Panc1 (cell line): ENCODE data around the gene ZNF708. TPM values are rescaled to one million over a fixed set of nuclear protein-coding genes. Genes with fewer than 3 reads are reported as not detected.
A peak's percentile ranks its signal among the peaks of the same experiment; 100 is the strongest.

Source experiments
- ATAC-seq: fragments of 200-7000 bp; cut with Tn5 transposase; 2 replicates; pipeline ENCODE4 v1.9.1; 2020; ENCODE audit warnings: mild to moderate bottlenecking, moderate library complexity
- BruUV-seq: library from RNA; stranded (reverse); fragments of 400-500 nt; replicated peaks from 2 replicates; lab custom pipeline; 2021; lab: Mats Ljungman, UMichigan
- CTCF ChIA-PET: fragments of 300-600 bp; sonication (Branson Sonifier 250); formaldehyde crosslinking; loops from one replicate; lab custom pipeline; 2022; ENCODE audit warnings: antibody characterized with exemption; lab: Charles Lee
- POLR2A ChIA-PET: fragments of 300-600 bp; sonication (Branson Sonifier 250); formaldehyde crosslinking; loops from one replicate; lab custom pipeline; 2022; ENCODE audit warnings: antibody characterized with exemption; lab: Charles Lee
- DNase-seq: peaks from one replicate; pipeline ENCODE4 v3.0.0-alpha.2; 2010; ENCODE audit warnings: low read depth, low spot score
- H3K27ac ChIP-seq: 2 replicates; pipeline ENCODE4 v1.5.1; 2011; ENCODE audit warnings: mild to moderate bottlenecking, low read length, inconsistent platforms
- H3K27me3 ChIP-seq: fragments of 200-500 bp; sonication (Bioruptor generic); 2 replicates; pipeline ENCODE4 v1.6.0; 2014; ENCODE audit warnings: low read length, inconsistent platforms; ENCODE audit not compliant: control insufficient read depth, insufficient read depth
- H3K36me3 ChIP-seq: fragments of 200-500 bp; sonication (Bioruptor generic); 2 replicates; pipeline ENCODE4 v1.5.1; 2014; ENCODE audit warnings: inconsistent platforms, mild to moderate bottlenecking, low read length, moderate library complexity; ENCODE audit not compliant: control insufficient read depth, insufficient read depth
- H3K4me1 ChIP-seq: 2 replicates; pipeline ENCODE4 v1.5.1; 2011; ENCODE audit warnings: inconsistent platforms, mild to moderate bottlenecking, low read length, moderate library complexity; ENCODE audit not compliant: control insufficient read depth, insufficient read depth
- H3K4me3 ChIP-seq, 2 experiments: 2 replicates each; pipeline ENCODE4 v1.5.1; 2011 to 2012; ENCODE audit warnings: low read depth in 2 of 2, low read length in 2 of 2, mild to moderate bottlenecking in 2 of 2, inconsistent platforms in 1 of 2, moderate library complexity in 1 of 2
- H3K9me3 ChIP-seq: fragments of 200-500 bp; sonication (Bioruptor generic); 2 replicates; pipeline ENCODE4 v1.5.1; 2014; ENCODE audit warnings: low read depth, mild to moderate bottlenecking, inconsistent platforms, low read length, moderate library complexity; ENCODE audit not compliant: control insufficient read depth, insufficient read depth
- CTCF ChIP-seq: fragments of 450-650 bp; IDR thresholded peaks from 2 replicates; pipeline ENCODE4 v1.5.1; 2017; ENCODE audit warnings: mild to moderate bottlenecking
- POLR2AphosphoS5 ChIP-seq: IDR thresholded peaks from 2 replicates; pipeline ENCODE4 v1.6.1; 2012; ENCODE audit warnings: mild to moderate bottlenecking, low read depth, low read length, moderate library complexity
- REST ChIP-seq, 2 experiments: IDR thresholded peaks; 2 replicates each; pipeline ENCODE4 v1.6.1; 2011 to 2012; ENCODE audit warnings: low read depth in 2 of 2, control low read depth in 1 of 2, low read length in 1 of 2, mild to moderate bottlenecking in 1 of 2, moderate library complexity in 1 of 2; ENCODE audit not compliant: insufficient read depth in 1 of 2
- SIN3A ChIP-seq: IDR thresholded peaks from 2 replicates; pipeline ENCODE4 v1.6.1; 2012; ENCODE audit warnings: low read depth, mild to moderate bottlenecking, low read length, moderate library complexity, borderline replicate concordance; ENCODE audit not compliant: insufficient read depth
- TCF7L2 ChIP-seq: IDR thresholded peaks from 2 replicates; pipeline ENCODE4 v1.6.1; 2011; ENCODE audit warnings: mild to moderate bottlenecking, low read depth, low read length, inconsistent platforms
- in situ Hi-C: cut with HindIII; loops from 2 replicates; pipeline ENCODE4 v1.10.0; 2016; ENCODE audit warnings: low sequenced_read_pairs, low pct_unique_long_range_greater_than_20kb
- intact Hi-C: fragments of 100-400 bp; cut with micrococcal nuclease; formaldehyde crosslinking; loops from one replicate; pipeline ENCODE4 v1.10.0; 2022; ENCODE audit not compliant: unreplicated experiment
- total RNA-seq: library from RNA; stranded (reverse); gene quantifications from one replicate; pipeline ENCODE4 v1.2.1, GENCODE V29; 2021; ENCODE audit not compliant: unreplicated experiment

Gene ZNF708
- total RNA-seq, 1 experiment from 2014 or later: 8.3 TPM

- Histone ChIP-seq H3K4me1 (peaks cover 5% of the 10 kb centered on the region; the same call in 1 of the 2 replicates), H3K36me3 (no peaks in the 10 kb centered on the region; the same call in 1 of the 2 replicates), H3K4me3 (no peak overlapping the region), H3K27me3 (no peaks in the 10 kb centered on the region), H3K9me3 (no peaks in the 10 kb centered on the region), H3K27ac (no peak overlapping the region)
- ChIA-PET CTCF (no interaction called here), POLR2A (no interaction called here)
- BruUV-seq: no TSS peak
- ATAC-seq: no peak
- TF ChIP-seq TCF7L2 (no peak), CTCF (no peak), REST (IDR thresholded peaks at IDR 0.05; ENCODE audit: insufficient read depth in 1 of 2, low read depth in 2 of 2, low read length in 1 of 2) (no peak), POLR2AphosphoS5 (no peak), SIN3A (no peak)
- intact Hi-C loops: no loop called here
- DNase-seq: no peak
- in situ Hi-C loops: no loop called here
Observed at GRCh38 chr19:21326169-21326568, 3.0 kb downstream of the ZNF708 start.

- Histone ChIP-seq H3K4me1 (peaks cover 3% of the 10 kb centered on the region; the same call in 1 of the 2 replicates), H3K4me3 (no peak overlapping the region), H3K9me3 (no peaks in the 10 kb centered on the region), H3K36me3 (no peaks in the 10 kb centered on the region), H3K27ac (no peak overlapping the region), H3K27me3 (no peaks in the 10 kb centered on the region)
- intact Hi-C loops (no loop called here), in situ Hi-C loops (no loop called here)
- no peak for ATAC-seq
- DNase-seq: no peak
- TF ChIP-seq SIN3A (no peak), REST (IDR thresholded peaks at IDR 0.05; ENCODE audit: insufficient read depth in 1 of 2, low read depth in 2 of 2, low read length in 1 of 2) (no peak), CTCF (no peak), POLR2AphosphoS5 (no peak), TCF7L2 (no peak)
- POLR2A ChIA-PET: no interaction called here
- TSS peak; percentile 1 for BruUV-seq
- CTCF ChIA-PET: interaction anchor here (0.6 kb wide), 1 partner anchor 106 kb away, joined by 7 read pairs; no protein-coding TSS in a partner anchor
Observed at GRCh38 chr19:21323000-21323399, 6.2 kb downstream of the ZNF708 start.
